GM19328 (cell line): ENCODE measurements around the gene SMIM22.

Experiments
- ATAC-seq: cut with Tn5 transposase; IDR thresholded peaks from one replicate; pipeline ENCODE4 v1.9.1; 2021; ENCODE audit warnings: mild to moderate bottlenecking, moderate library complexity; ENCODE audit not compliant: unreplicated experiment

Gene SMIM22

GRCh38 chr16:4795828-4796572, 831 bp downstream of the SMIM22 start:
- ATAC-seq, result no peak

DNA sequence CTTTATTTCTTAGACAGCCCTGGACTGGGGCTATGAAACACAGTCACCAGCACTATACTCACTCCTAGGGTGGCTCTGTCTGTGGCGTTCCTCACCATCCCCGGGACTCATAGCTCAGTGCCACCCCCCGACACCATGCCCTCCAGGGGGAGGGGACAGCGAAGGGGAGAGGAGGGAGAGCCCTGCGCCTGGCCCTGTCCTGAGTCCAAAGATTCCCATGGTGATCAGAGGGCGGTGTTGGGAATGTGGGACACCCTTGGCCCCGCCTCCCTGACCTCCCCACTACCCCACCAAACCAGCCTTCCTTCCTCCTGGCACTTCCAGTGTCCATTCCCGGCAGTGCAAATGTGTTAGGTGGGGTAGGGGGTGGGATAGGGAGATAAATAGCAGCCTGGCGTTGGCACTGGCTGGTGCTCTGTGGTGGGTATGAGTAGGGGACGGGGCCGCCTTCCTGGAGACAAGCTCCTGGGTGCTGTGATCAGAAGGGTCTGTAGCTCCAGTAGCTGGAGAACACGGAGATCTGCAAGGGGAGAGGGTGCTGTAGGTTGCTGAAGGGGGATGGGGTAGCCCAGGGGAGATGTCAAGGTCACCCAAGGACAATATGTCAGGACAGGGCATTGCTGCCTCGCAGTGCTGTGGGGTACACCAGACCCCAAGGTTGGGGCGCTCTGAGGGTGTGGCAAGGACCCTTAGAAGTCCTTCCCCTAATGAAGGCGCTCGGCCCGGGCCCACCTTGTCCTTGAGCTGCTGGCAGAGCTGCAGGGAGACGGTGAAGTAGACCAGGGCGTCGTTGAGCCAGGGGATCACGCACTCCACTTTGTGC, 2.0 kb downstream of the SMIM22 start:
- ATAC-seq, result no peak

DNA sequence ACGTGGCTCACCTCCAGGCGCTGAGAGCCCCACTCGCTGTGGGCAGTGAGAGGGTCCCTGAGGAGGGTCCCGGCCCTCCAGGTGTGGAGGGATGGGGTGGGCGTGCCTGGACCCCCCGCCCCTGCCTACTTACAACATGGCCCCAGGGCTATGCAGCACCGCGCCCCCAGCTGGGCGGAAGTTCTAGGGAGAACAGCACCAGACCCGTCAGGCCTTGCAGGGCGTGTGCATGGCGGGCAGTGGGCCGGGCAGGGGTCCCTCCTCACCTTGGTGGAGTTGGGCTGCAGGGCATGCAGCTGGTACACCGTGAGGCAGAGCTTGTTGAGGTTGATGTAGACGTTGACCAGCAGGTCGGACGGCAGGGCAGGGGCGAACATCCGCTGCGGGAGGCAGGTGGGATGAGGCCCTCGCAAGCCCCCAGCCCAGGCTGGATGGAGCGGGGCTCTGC, 2.7 kb downstream of the SMIM22 start:
- ATAC-seq, result no peak

GRCh38 chr16:4798456-4798855, 3.3 kb downstream of the SMIM22 start:
- ATAC-seq, result no peak

DNA sequence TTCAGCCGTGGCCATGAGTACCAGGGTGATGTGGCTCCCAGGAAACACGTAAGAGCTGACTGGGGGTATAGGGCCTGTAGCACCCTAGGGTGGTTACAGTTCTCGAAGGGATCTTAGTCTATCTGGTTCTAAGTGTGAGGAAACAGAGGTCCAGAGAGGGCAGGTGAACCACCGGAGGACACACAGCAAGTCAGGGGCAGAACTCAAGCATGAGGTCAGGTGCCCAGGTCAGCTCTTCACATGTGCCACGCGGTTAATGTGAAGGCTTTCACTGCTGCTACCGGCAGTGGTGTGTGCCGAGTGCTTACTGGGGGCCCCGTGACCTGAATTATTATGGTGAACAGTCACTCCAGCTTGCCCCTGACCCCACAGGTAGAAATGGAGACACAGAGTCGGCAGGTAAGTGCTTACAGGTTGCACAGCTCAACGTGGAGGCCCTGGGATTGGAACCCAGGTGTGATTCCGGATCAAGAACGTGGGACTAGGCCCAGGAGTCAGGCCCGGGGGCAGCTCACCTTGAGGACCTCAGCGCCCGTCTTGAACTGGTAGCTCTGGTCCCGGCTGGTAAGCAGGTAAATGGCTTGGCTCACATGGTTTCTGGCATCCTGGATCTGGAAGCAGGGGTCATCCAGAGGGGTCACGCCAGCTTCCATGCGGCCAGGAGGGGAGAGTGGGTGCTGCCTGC, 4.1 kb downstream of the SMIM22 start:
- ATAC-seq, result no peak

GRCh38 chr16:4800290-4801041, 5.3 kb downstream of the SMIM22 start:
- ATAC-seq, result no peak

GRCh38 chr16:4801051-4801961, 6.1 kb downstream of the SMIM22 start:
- ATAC-seq, result no peak

GRCh38 chr16:4801962-4802658, 6.9 kb downstream of the SMIM22 start, which contains the start of gene ROGDI:
Gene ROGDI, minus strand, starts transcription at chr16:4802633. Its CDS starts 62 bp downstream, at chr16:4802571.
- ATAC-seq, result peak; percentile 56

DNA sequence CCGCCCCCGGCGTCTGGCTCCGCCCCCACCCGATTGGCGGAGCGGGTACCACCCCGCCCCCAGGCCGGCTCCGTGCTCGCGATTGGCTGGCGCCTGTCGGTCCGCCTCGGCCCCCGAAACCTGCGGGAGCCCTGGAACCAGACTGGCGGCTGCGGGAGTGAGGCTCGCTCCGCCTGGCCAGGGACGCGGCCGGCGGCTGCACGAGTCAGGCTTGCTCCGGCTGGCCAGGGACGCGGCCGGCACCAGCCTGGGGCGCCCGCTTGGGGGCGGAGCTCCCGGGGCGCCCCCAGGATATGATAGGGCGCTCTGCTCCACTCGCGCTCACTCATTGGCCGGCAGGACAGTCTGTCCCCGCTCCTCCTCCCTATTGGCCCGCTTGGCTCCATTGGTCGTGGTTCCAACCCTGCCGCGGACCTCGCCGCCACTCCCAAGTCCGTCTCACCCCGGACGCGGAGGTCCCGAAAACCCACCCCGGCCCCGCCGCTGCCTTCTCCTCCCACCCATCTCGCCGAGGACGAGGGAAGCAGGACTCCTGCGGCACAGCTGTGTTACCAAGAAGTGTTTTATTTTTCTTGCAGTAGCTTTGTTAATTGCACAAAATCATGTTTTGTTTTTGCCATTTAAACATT, 7.6 kb downstream of the SMIM22 start:
- peak; percentile 89 for ATAC-seq

DNA sequence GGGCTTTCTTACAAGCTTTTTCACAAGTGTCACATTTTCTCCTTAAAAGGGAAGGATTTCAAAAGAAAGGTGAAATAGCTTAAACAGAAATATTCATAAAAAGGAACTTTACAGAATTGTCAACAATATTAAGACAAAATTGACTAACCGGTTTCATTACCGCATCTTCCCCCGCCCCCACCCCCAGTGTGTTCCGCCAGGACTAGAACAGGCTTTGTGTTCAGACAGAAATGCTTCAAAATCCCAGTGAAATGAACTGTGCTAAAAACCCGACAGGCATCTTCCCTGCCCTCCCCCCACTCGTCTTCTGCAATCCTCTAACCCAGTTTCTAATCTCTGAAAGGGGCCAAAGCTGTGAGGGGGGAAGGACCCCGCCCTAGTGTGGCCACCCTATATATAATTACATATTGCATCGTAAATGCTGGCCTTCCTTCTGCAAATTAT, 8.3 kb downstream of the SMIM22 start:
- no peak for ATAC-seq

- ATAC-seq, result no peak
Observed at GRCh38 chr16:4803898-4804762, 9.0 kb downstream of the SMIM22 start.

DNA sequence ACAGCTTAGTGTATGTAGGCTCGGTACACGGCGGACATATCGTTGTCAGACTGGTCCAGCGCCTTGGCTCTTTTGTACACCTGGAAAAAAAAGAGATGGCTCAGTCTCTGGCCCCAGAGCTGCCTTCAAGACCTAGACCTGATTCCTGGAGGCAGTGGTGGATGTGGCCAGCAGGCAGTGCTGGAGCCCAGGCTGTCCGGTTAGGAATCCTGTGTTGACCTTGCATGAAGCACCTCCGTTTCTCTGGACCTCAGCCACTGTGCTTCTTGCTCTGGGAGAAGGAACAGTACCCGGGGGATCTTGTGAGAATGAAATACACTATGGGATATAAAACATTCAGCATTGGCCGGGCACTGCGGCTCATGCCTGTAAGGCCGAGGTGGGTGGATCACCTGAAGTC, 10.1 kb downstream of the SMIM22 start:
- ATAC-seq, result no peak

DNA sequence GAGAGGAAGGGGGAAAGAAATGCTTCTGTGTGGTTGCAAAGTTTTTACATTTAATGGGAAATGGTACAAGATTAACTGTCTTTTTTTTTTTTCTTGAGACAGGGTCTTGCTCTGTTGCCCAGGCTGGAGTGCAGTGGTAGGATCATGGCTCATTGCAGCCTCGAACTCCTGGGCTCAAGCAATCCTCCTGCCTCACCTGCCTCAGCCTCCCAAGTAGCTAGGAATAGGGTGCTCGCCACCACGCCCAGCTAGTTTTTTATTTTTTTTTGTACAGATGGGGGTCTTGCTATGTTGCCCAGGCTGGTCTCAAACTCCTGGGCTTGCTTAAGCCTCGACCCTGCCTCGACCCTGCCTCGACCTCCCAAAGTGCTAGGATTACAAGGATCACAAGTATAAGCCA, 11.1 kb downstream of the SMIM22 start:
- no peak for ATAC-seq

DNA sequence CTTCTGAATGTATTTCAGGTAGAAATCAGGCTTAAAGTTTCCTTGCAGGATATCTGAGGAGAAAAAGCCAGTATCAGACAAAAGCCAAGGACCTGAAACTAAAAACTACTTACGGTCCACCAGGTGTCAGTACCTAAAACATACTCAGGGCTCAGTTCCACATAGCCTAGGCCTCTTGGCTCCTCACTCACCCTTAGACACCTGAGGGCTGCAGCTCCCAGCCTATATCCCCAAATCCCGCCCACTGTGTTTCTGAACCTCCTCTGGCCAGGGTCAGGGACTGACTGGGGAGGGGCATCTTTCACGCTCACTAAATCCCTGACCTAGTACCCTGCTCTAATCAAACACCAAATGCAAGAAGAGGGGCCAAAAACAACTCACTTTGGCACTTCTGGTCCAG, 16.1 kb downstream of the SMIM22 start:
- no peak for ATAC-seq

DNA sequence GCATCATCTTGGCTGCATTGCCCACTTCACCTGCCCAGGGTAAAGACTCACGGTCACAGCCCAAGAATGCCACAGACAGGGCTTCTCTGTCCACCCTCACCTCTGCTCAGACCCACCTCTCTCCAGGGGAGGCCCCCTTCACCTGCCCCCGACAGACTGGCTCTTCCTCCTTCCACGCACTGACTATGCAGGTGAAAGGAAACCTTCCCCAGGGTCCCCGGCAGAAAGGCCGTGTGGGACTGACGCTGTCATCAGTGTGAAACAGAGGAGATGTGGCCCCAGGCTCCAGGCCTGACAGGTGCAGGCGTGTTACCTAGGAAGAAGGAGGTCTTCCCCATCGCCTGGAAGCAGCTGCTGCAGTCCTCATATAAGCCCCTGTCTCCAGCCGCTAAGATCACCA, 16.6 kb downstream of the SMIM22 start:
- ATAC-seq, result no peak

- no peak for ATAC-seq
Observed at GRCh38 chr16:4813251-4814003, 18.3 kb downstream of the SMIM22 start.

GRCh38 chr16:4814046-4814445, 18.9 kb downstream of the SMIM22 start:
- ATAC-seq, result no peak
